ENCODE results near the gene NFIA. TPM values are rescaled to one million over a fixed set of nuclear protein-coding genes. Genes with fewer than 3 reads are reported as not detected.

NFIA gene
- total and polyA plus RNA-seq, 2 of the 13 experiments (the other 11 are each of a cell fraction or from before 2014, with no cell fraction given), result 14.7 to 28.5 TPM

GRCh38 chr1:61081686-61082310, 563 bp upstream of the NFIA start (continued):
- TF ChIP-seq ZNF772 (CRISPR knock-in tag; IDR thresholded peaks at IDR 0.05), result no peak
- no peak for TF ChIP-seq NCOA5 (CRISPR knock-in tag; IDR thresholded peaks at IDR 0.05)
- no peak for TF ChIP-seq DNMT1 (CRISPR knock-in tag; IDR thresholded peaks at IDR 0.05)
- no peak for TF ChIP-seq ZNF496 (CRISPR knock-in tag; IDR thresholded peaks at IDR 0.05; ENCODE audit: insufficient replicate concordance)
- no peak for TF ChIP-seq ZNF704 (CRISPR knock-in tag; IDR thresholded peaks at IDR 0.05; ENCODE audit: borderline replicate concordance)
- TF ChIP-seq CREB1 (IDR thresholded peaks at IDR 0.05), result no peak
- peak; percentile 23; the same call in 1 of the 2 replicates for TF ChIP-seq CREB1 (CRISPR knock-in tag; IDR thresholded peaks at IDR 0.05)
- TF ChIP-seq HBP1 (CRISPR knock-in tag; IDR thresholded peaks at IDR 0.05; ENCODE audit: low read depth), result no peak; the same call in 1 of the 2 replicates
- no peak for TF ChIP-seq ZBTB40 (IDR thresholded peaks at IDR 0.05)
- no peak for TF ChIP-seq ZBTB40 (CRISPR knock-in tag; IDR thresholded peaks at IDR 0.05)
- no peak for TF ChIP-seq ZNF720 (CRISPR knock-in tag; IDR thresholded peaks at IDR 0.05)
- no peak for TF ChIP-seq ATAD3A (CRISPR knock-in tag; IDR thresholded peaks at IDR 0.05)
- no peak for TF ChIP-seq SP5 (CRISPR knock-in tag; IDR thresholded peaks at IDR 0.05; ENCODE audit: borderline replicate concordance, low read depth)
- no peak; a peak in 1 of 4 replicates for TF ChIP-seq POLR2A (IDR thresholded peaks at IDR 0.05; ENCODE audit: insufficient read depth in 1 of 2, low read depth in 2 of 2, low read length in 2 of 2)
- peak; percentile 32; the same call in 1 of the 2 replicates for TF ChIP-seq PITX1 (CRISPR knock-in tag; IDR thresholded peaks at IDR 0.05)
- TF ChIP-seq SKI (IDR thresholded peaks at IDR 0.05; ENCODE audit: partially characterized antibody), result peak; percentile 41
- TF ChIP-seq CBX5 (CRISPR knock-in tag; IDR thresholded peaks at IDR 0.05; ENCODE audit: borderline replicate concordance), result no peak
- TF ChIP-seq BCL6 (CRISPR knock-in tag; IDR thresholded peaks at IDR 0.05), result 0 out of 2 replicates have a peak, but pooled peaks have one; percentile 33
- no peak for TF ChIP-seq SCMH1 (CRISPR knock-in tag; IDR thresholded peaks at IDR 0.05; ENCODE audit: borderline replicate concordance)
